BJ (cell line): ENCODE results near the gene TADA3. TPM values are rescaled to one million over a fixed set of nuclear protein-coding genes. Genes with fewer than 3 reads are reported as not detected.

Experiments
- CTCF ChIA-PET: fragments of 350-600 bp; formaldehyde crosslinking; extraction: SDS; loops from one replicate; lab custom pipeline; 2021; ENCODE audit warnings: antibody characterized with exemption, inconsistent platforms; lab: Yijun Ruan, JAX
- POLR2A ChIA-PET: fragments of 300-600 bp; sonication (Branson Sonifier 250); formaldehyde crosslinking; extraction: SDS; loops from one replicate; lab custom pipeline; 2021; ENCODE audit warnings: antibody characterized with exemption; lab: Charles Lee
- DNase-seq: peaks from one replicate; pipeline ENCODE4 v3.0.0-alpha.2; 2011; ENCODE audit warnings: low read depth
- H3K27me3 ChIP-seq: 2 replicates; pipeline ENCODE4 v1.6.0; 2011; ENCODE audit warnings: low read length; ENCODE audit not compliant: control insufficient read depth, insufficient read depth
- H3K36me3 ChIP-seq: 2 replicates; pipeline ENCODE4 v1.5.1; 2011; ENCODE audit warnings: low read length; ENCODE audit not compliant: control insufficient read depth, insufficient read depth
- H3K4me3 ChIP-seq: 2 replicates; pipeline ENCODE4 v1.5.1; 2011; ENCODE audit warnings: low read depth, mild to moderate bottlenecking, control low read depth, low read length
- CTCF ChIP-seq: IDR thresholded peaks from 2 replicates; pipeline ENCODE4 v1.5.1; 2011; ENCODE audit warnings: low read depth, mild to moderate bottlenecking, control low read depth, inconsistent platforms, low read length, moderate library complexity; ENCODE audit not compliant: insufficient read depth
- polyA plus RNA-seq: library from polyadenylated mRNA; depleted of rRNA; stranded (reverse); fragments of >200 nt; gene quantifications from 2 replicates; pipeline ENCODE4 v1.2.3, GENCODE V29; 2011

TADA3 gene
- polyA plus RNA-seq, 1 experiment: 113 TPM

- TF ChIP-seq CTCF: no peak
- no peak for DNase-seq
- POLR2A ChIA-PET: no interaction called here
Observed at GRCh38 chr3:9834520-9835380, 42.5 kb upstream of the TADA3 start.

GRCh38 chr3:9833078-9833477 is 40.8 kb upstream of the TADA3 start:
- no peak for DNase-seq
- no peak overlapping the region for H3K4me3 ChIP-seq
- ChIA-PET CTCF (no interaction called here), POLR2A (no interaction called here)
- no peaks in the 10 kb centered on the region for H3K27me3 ChIP-seq
- no peak for TF ChIP-seq CTCF
- H3K36me3 ChIP-seq: peaks cover 23% of the 10 kb centered on the region

More at GRCh38 chr3:9834520-9835380, 42.5 kb upstream of the TADA3 start:
- H3K4me3 ChIP-seq: no peak overlapping the region
- peaks cover 25% of the 10 kb centered on the region for H3K36me3 ChIP-seq
- CTCF ChIA-PET: interaction anchor here (1.0 to 1.4 kb wide), 2 partner anchors 112 to 119 kb away, joined by 3 read pairs; no protein-coding TSS in a partner anchor
- H3K27me3 ChIP-seq: no peaks in the 10 kb centered on the region

- Histone ChIP-seq H3K4me3 (no peak overlapping the region), H3K36me3 (peaks cover 21% of the 10 kb centered on the region), H3K27me3 (no peaks in the 10 kb centered on the region)
- ChIA-PET CTCF (interaction anchor here (1.4 to 1.7 kb wide), 2 partner anchors 9 to 115 kb away, joined by 5 to 6 read pairs; no protein-coding TSS in a partner anchor), POLR2A (no interaction called here)
- TF ChIP-seq CTCF: no peak
- no peak for DNase-seq
Observed at GRCh38 chr3:9831253-9831652, 39.0 kb upstream of the TADA3 start.

- no peak for DNase-seq
- no peak overlapping the region for H3K4me3 ChIP-seq
- CTCF ChIA-PET: no interaction called here
Observed at GRCh38 chr3:9828801-9829755, 36.8 kb upstream of the TADA3 start.

More at GRCh38 chr3:9828801-9829755, 36.8 kb upstream of the TADA3 start:
- Histone ChIP-seq H3K27me3 (no peaks in the 10 kb centered on the region), H3K36me3 (peaks cover 11% of the 10 kb centered on the region)
- TF ChIP-seq CTCF: no peak
- POLR2A ChIA-PET: no interaction called here
